ENCODE measurements around the gene TM9SF1. TPM values are rescaled to one million over a fixed set of nuclear protein-coding genes. Genes with fewer than 3 reads are reported as not detected.

Gene TM9SF1
- total and polyA plus RNA-seq, 9 of the 15 experiments (the other 6 are each of a cell fraction or from before 2014, with no cell fraction given): 5.3 to 20.3 (median 11.8) TPM

DNA sequence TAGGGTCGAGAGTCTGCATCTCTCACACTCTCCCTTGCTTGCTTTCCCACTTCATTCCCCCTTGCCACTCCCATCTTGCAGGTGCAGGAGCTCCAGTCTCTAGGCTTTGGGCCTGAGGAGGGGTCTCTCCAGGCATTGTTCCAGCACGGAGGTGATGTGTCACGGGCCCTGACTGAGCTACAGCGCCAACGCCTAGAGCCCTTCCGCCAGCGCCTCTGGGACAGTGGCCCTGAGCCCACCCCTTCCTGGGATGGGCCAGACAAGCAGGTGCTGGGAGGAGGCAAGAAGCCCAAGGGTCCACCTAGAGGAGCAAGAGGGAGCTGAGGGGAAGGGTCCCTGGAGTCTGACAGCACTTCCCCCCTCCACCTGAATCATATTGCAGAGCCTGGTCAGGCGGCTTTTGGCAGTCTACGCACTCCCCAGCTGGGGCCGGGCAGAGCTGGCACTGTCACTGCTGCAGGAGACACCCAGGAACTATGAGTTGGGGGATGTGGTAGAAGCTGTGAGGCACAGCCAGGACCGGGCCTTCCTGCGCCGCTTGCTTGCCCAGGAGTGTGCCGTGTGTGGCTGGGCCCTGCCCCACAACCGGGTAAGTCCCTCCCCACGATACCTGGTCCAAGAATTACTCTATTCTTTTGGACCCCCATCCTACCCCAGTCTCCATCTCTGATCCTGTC lies 43.7 kb downstream of the TM9SF1 start (continued):
- TF ChIP-seq GABPA (tag; conservative IDR thresholded peaks at IDR 0.05; ENCODE audit: low read depth): no peak
- TF ChIP-seq ASH1L (IDR thresholded peaks at IDR 0.05; ENCODE audit: borderline replicate concordance, low read depth, partially characterized antibody): no peak
- TF ChIP-seq, protein P1, sequence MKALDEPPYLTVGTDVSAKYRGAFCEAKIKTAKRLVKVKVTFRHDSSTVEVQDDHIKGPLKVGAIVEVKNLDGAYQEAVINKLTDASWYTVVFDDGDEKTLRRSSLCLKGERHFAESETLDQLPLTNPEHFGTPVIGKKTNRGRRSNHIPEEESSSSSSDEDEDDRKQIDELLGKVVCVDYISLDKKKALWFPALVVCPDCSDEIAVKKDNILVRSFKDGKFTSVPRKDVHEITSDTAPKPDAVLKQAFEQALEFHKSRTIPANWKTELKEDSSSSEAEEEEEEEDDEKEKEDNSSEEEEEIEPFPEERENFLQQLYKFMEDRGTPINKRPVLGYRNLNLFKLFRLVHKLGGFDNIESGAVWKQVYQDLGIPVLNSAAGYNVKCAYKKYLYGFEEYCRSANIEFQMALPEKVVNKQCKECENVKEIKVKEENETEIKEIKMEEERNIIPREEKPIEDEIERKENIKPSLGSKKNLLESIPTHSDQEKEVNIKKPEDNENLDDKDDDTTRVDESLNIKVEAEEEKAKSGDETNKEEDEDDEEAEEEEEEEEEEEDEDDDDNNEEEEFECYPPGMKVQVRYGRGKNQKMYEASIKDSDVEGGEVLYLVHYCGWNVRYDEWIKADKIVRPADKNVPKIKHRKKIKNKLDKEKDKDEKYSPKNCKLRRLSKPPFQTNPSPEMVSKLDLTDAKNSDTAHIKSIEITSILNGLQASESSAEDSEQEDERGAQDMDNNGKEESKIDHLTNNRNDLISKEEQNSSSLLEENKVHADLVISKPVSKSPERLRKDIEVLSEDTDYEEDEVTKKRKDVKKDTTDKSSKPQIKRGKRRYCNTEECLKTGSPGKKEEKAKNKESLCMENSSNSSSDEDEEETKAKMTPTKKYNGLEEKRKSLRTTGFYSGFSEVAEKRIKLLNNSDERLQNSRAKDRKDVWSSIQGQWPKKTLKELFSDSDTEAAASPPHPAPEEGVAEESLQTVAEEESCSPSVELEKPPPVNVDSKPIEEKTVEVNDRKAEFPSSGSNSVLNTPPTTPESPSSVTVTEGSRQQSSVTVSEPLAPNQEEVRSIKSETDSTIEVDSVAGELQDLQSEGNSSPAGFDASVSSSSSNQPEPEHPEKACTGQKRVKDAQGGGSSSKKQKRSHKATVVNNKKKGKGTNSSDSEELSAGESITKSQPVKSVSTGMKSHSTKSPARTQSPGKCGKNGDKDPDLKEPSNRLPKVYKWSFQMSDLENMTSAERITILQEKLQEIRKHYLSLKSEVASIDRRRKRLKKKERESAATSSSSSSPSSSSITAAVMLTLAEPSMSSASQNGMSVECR (CRISPR knock-in tag; IDR thresholded peaks at IDR 0.05): no peak

DNA sequence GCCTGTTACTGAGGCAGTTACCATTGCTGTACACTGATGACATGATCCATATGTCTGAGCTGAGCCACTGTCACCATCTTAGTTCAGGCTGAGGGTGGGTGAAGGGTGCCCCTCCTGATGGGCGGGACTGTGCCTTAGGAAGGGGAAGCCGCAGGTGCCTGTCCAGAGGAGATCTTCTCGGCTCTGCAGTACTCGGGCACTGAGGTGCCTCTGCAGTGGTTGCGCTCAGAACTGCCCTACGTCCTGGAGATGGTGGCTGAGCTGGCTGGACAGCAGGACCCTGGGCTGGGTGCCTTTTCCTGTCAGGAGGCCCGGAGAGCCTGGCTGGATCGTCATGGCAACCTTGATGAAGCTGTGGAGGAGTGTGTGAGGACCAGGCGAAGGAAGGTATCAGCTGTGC lies 44.2 kb downstream of the TM9SF1 start:
- H3K36me3 ChIP-seq (ENCODE audit: control insufficient read depth, insufficient read depth, low read length): peaks cover 59% of the 10 kb centered on the region; the same call in 2 of the 3 replicates
- no peak overlapping the region for H3K4me2 ChIP-seq (ENCODE audit: insufficient read depth, low read length)
- ATAC-seq: no peak
- peaks cover 19% of the 10 kb centered on the region for H3K79me2 ChIP-seq (ENCODE audit: control insufficient read depth, insufficient read depth, low read length)
- in situ Hi-C loops (cut with MboI): no loop called here
- no TSS peak for BruUV-seq (replicated peaks)
- H2AFZ ChIP-seq (ENCODE audit: low read depth, low read length): no peak overlapping the region
- WGBS (ENCODE audit: insufficient coverage, low coverage, missing lambda C conversion rate): 96% methylated on average over 9 of the region's 9 CpGs
- intact Hi-C loops (cut with micrococcal nuclease): no loop called here
- no peak for DNase-seq (ENCODE audit: extremely low read depth in 1 of 4, low spot score in 3 of 4)
- no peaks in the 10 kb centered on the region for H3K27me3 ChIP-seq (ENCODE audit: control insufficient read depth in 2 of 2, insufficient read depth in 2 of 2, low read length in 2 of 2)
- H3K4me1 ChIP-seq (replicated peaks in 1 of 2; ENCODE audit: control insufficient read depth in 2 of 2, insufficient read depth in 2 of 2, low read length in 2 of 2): peaks cover 6 to 24% of the 10 kb centered on the region in 2 experiments; a peak in 4 of 5 replicates
- no peak overlapping the region for H3K4me3 ChIP-seq
- H3K9me1 ChIP-seq (ENCODE audit: control insufficient read depth, insufficient read depth, low read length): no peaks in the 10 kb centered on the region
- H3K27ac ChIP-seq (ENCODE audit: extremely low read depth, low read depth, low read length): no peak overlapping the region
- no peak overlapping the region for H3K9ac ChIP-seq (ENCODE audit: insufficient read depth in 1 of 2, low read depth in 2 of 2, low read length in 2 of 2)
- ChIA-PET CTCF (ENCODE audit: low intra/inter-chr PET ratio) (no interaction called here), POLR2A (interaction anchor here (1.1 to 1.2 kb wide), 2 partner anchors 10 to 14 kb away, joined by 3 to 4 read pairs; partner anchors contain the start of gene IRF9)
- H4K20me1 ChIP-seq (replicated peaks; ENCODE audit: control insufficient read depth, insufficient read depth, low read length): no peaks in the 10 kb centered on the region
- FAIRE-seq: no peak
- H3K9me3 ChIP-seq (replicated peaks; ENCODE audit: control insufficient read depth, insufficient read depth, low read depth, low read length): no peaks in the 10 kb centered on the region
- TF ChIP-seq MYC (IDR thresholded peaks at IDR 0.05; ENCODE audit: low read depth, low read length): no peak
- TF ChIP-seq MYC (CRISPR knock-in tag; IDR thresholded peaks at IDR 0.05; ENCODE audit: borderline replicate concordance, low read depth): no peak
- TF ChIP-seq SMAD1 (IDR thresholded peaks at IDR 0.05; ENCODE audit: low read depth, low read length, partially characterized antibody): no peak
- TF ChIP-seq, protein P2, sequence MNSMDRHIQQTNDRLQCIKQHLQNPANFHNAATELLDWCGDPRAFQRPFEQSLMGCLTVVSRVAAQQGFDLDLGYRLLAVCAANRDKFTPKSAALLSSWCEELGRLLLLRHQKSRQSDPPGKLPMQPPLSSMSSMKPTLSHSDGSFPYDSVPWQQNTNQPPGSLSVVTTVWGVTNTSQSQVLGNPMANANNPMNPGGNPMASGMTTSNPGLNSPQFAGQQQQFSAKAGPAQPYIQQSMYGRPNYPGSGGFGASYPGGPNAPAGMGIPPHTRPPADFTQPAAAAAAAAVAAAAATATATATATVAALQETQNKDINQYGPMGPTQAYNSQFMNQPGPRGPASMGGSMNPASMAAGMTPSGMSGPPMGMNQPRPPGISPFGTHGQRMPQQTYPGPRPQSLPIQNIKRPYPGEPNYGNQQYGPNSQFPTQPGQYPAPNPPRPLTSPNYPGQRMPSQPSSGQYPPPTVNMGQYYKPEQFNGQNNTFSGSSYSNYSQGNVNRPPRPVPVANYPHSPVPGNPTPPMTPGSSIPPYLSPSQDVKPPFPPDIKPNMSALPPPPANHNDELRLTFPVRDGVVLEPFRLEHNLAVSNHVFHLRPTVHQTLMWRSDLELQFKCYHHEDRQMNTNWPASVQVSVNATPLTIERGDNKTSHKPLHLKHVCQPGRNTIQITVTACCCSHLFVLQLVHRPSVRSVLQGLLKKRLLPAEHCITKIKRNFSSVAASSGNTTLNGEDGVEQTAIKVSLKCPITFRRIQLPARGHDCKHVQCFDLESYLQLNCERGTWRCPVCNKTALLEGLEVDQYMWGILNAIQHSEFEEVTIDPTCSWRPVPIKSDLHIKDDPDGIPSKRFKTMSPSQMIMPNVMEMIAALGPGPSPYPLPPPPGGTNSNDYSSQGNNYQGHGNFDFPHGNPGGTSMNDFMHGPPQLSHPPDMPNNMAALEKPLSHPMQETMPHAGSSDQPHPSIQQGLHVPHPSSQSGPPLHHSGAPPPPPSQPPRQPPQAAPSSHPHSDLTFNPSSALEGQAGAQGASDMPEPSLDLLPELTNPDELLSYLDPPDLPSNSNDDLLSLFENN (IDR thresholded peaks at IDR 0.05; ENCODE audit: low read depth in 2 of 2, low read length in 2 of 2): no peak
- TF ChIP-seq SUPT5H (IDR thresholded peaks at IDR 0.05): no peak
- peak; percentile 51 for TF ChIP-seq RFX1 (IDR thresholded peaks at IDR 0.05)
- no peak for TF ChIP-seq ZNF12 (CRISPR knock-in tag; IDR thresholded peaks at IDR 0.05)
